ENCODE data around the gene DNM3.

Gene DNM3

DNA sequence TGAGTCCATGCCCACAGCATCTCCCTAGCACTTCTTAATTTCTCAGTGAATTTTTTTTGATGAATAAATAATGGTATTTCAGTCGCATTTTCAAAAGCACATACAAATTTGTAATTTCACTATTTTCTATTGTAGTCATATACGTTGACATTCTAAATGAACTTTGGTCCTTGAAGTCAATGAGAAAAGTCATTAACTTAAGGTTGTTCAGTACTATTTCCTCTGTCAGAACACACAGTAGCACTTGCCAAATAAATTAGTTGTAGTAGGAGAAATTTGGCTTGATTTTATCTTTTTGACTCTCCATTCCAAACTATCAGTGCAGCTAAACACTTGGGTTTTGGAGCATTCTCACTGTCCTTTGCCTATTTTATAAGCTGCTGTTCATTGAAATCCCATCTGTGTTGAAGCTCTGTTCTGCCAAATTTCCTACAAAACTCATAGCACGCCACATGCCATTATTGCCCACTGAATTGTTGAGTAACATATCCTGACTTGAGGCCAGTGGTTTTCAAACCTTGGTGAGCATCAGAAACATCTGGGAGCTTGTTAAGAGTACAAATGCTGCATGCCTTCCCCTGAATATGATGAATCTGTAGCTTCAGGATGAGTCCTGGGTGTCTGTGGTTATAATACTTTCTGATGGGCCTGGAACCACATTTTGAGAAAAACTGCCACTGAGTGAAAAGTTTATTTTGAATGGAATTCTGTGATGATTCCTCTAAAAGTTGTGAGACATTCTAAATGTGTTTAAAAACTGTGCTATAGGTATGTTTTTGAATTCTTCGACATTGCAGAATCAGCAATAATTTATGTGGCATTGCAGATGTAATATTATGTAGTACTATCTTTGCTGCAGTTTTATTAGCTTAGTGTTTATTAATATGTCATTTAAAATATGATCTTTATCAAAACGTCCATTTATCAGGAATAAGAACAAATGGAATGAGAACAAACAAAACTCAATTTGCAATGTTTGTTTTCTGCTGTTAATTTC is 78.9 kb downstream of the DNM3 start:
- no peak for DNase-seq (ENCODE audit: low read depth in 2 of 2)

- DNase-seq (ENCODE audit: low read depth in 2 of 2): no peak
Observed at GRCh38 chr1:171922999-171923398, 81.7 kb downstream of the DNM3 start.

GRCh38 chr1:171929121-171929520 is 87.8 kb downstream of the DNM3 start:
- no peak for DNase-seq (ENCODE audit: low read depth in 2 of 2)

GRCh38 chr1:171931752-171932151 is 90.5 kb downstream of the DNM3 start:
- DNase-seq (ENCODE audit: low read depth in 2 of 2): no peak

DNA sequence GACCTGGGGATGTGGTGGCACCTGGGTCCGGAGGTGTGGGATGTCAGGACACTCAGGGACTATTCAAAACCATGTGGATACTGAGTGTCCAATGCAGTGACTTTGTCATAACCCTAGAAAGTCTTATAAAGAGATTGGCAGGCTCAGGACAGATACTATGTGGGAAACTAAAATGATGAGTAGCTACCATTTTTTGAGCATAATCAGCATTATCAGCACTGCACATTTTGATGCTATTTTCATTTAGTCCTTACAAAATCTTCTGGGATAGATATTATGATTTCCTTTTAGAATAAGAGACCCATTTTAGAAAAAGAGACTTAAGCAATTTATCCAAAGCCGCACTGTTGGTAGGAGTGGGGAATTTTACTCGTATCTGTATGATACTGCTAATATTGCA is 93.4 kb downstream of the DNM3 start:
- no peak for DNase-seq (ENCODE audit: low read depth in 2 of 2)

DNA sequence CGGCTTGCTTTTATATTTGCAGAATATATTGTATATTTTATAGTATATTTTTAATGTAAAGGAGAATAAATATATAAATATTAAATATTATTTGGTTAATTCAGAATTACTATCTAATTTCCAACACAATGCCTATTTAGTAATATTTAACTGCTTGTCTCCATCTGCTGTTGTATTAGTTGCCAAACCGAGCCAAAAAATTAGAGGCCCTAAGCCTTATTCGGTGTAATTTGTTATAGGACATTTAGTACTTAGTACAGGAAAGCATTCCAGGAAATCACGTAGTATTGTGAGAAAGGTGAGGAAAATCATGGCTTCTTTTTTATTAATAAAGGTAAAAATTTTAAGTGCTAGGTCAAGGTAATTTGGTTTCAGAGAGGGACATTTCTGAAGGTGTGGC is 93.8 kb downstream of the DNM3 start:
- DNase-seq (ENCODE audit: low read depth in 2 of 2): no peak

DNA sequence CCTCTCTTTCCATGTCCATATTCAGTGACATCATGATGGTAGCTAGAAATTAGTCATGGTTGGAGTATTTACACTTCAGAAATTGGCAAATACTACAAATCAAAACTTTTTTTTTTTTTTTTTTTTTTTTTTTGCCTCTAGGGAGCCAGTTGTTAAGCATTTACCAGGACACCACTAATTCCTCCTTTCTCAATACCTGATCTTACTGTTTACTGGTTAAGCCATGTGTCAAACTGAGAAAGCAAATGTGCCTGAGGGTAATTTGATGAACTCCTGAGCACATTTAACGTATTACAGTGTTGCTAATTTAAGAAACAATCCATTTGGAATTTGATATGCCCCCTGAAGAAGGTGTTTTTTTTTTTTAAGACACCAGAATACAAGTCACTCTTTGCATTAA is 94.4 kb downstream of the DNM3 start:
- DNase-seq (ENCODE audit: low read depth in 2 of 2): no peak

GRCh38 chr1:171937938-171938337 is 96.6 kb downstream of the DNM3 start:
- DNase-seq (ENCODE audit: low read depth in 2 of 2): no peak

DNA sequence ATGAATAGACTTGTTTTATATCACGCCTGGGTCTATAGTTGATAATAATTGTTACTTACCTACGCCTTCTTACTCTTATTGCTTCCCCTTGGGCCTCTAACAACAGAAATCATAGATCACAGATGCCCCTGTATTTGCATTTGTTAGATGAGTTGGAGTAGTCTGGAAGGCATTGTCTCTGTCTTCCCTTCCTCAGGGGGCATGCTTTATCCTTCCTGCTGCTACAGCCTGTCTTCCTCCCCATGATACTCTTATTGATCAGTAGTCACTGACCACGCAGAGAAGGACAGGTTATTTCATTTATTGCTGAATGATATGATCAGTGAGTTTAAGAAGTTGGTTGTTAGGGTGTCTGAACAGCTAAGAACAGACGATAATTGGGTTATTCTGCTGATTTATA is 98.4 kb downstream of the DNM3 start:
- DNase-seq (ENCODE audit: low read depth in 2 of 2): no peak

GRCh38 chr1:171940368-171940767 is 99.1 kb downstream of the DNM3 start:
- no peak for DNase-seq (ENCODE audit: low read depth in 2 of 2)

GRCh38 chr1:171941920-171942319 is 100.6 kb downstream of the DNM3 start:
- no peak for DNase-seq (ENCODE audit: low read depth in 2 of 2)

DNA sequence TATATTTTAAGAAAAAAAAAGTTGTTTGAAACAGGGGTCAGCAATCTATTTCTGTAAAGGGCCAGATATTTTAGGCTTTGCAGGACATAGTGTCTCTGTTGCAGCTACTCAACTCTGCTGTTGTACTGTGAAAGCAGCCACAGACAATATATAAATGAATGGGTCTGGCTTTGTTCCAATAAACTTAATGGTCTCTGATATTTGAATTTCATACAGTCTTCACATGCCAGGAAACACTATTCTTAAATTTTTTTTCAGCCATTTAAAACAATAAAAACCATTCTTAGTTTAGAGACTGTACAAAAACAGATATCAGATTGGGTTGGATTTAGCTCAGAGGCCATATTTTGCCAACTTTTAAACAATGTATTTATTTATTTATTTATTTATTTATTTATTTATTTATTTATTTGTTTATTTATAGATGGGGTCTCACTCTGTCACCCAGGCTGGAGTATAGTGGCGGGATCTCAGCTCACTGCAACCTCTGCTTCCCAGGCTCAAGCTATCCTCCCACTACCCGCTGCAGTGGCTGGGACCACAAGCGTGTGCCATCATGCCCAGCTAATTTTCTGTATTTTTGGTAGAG is 102.8 kb downstream of the DNM3 start:
- DNase-seq (ENCODE audit: low read depth in 2 of 2): no peak

DNA sequence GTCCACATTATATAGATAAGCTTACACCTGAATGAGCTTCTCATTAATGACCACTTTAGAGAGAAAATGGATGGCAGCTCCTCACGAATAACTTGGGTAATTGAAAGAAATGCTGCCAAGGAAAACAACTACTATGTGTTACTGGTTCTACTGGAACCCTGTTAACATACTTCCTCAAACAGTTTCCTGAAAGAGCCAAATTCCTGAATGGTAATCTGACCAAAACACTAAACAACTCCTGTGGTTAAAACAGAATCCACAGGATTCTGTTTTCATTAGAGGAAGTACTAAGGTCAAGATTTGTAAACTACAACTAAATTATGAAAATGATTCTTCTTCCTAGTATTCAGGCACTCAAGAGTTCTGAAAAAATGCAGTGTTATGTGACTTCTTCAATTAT is 107.2 kb downstream of the DNM3 start:
- DNase-seq (ENCODE audit: low read depth in 2 of 2): no peak

GRCh38 chr1:171949316-171949715 is 108.0 kb downstream of the DNM3 start:
- no peak for DNase-seq (ENCODE audit: low read depth in 2 of 2)

GRCh38 chr1:171953835-171954234 is 112.5 kb downstream of the DNM3 start:
- no peak for DNase-seq (ENCODE audit: low read depth in 2 of 2)

- no peak for DNase-seq (ENCODE audit: low read depth in 2 of 2)
Observed at GRCh38 chr1:171954361-171954760, 113.1 kb downstream of the DNM3 start.

DNA sequence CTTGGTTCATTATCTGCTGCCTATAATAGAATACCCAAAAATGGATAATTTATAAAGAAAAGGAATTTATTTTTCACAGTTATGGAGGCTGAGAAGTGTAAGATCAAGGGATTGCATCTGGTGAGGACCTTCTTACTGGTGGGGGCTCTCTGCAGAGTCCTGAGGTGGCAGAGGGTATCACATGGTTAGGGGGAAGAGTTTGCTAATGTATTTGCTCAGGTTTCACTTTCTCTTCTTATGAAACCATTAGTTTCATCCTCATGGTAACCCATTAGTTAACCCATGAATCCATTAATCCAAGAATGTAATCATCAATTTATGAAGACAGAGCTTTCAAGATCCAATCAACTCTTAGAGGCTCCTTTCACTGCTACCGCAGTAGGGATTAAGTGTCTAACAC is 120.6 kb downstream of the DNM3 start:
- no peak for DNase-seq (ENCODE audit: low read depth in 2 of 2)

GRCh38 chr1:171963762-171964161 is 122.5 kb downstream of the DNM3 start:
- no peak for DNase-seq (ENCODE audit: low read depth in 2 of 2)

DNA sequence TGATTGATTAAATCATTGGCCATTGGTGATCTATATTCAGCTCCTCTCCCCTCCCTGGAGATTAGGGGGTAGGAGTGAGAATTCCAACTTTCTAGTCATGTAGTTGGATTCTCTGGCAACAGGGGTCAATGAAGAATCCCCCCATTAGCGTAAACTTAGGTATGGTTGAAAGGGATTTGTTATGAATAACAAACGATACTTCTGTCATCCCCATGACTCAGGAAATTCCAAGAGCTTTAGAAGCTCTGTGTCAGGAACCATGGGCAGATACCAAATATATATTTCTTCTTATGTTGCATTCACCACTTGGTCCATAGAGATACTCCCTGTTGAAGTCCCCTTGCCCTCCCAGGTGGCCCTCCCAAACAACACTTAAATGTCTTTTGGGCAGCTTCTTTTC is 124.5 kb downstream of the DNM3 start:
- no peak for DNase-seq (ENCODE audit: low read depth in 2 of 2)

DNA sequence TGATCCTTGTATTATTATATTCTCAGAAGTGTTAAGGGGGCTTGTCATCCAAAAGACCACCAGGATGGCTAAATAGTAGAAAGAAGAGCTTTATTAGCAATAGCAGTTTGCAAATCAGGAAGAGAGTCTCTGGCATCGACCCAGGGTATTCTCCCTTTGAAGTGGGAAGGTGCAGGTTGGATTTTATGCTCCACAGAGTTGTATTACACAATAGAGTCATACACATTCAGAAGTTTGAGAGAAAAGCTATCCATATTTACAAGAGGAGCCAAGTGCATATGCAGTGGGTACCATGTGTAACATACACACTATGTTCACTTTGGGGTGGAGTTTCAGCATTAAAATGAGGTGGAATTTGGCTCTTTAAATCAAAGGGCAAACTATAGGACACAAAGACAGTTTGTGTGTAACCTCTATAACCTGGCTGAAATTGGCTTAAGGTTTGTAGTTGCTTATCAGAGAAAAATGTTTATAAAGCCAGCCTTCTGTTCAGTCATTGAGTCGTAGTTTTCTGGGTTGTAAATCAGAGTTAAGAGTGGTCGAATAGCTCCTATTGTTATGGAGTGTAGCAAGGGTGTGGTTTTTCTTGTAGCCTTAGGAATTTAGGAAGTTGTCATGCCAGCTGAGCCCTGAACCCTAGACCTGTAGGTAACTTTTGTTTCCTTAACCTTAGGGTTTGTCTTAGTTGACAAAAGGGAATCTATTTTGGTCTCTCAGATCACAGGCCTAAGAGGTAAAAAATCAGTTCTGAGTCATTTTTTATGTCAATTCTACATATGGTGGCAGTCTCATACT is 125.3 kb downstream of the DNM3 start:
- no peak for DNase-seq (ENCODE audit: low read depth in 2 of 2)

- DNase-seq (ENCODE audit: low read depth in 2 of 2): no peak
Observed at GRCh38 chr1:171969226-171969625, 127.9 kb downstream of the DNM3 start.

DNA sequence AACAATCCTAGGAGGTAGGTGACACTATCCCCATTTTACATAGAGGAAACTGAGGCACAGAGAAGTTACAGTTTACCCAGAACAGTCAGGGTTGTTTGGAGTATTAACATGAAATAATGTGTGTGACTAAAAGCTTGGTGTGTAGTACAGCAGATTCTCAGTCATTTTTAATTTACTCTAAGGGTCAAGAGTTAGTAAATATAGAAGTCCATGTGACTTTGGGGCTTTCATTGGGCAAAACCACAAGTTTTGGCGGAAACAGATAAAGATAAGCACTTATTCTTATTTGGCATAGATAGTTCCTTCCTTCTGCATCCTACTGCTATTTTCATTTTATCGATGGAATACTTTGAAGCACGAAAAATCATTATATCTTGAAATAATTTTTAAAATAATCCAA is 128.5 kb downstream of the DNM3 start:
- DNase-seq (ENCODE audit: low read depth in 2 of 2): no peak

DNA sequence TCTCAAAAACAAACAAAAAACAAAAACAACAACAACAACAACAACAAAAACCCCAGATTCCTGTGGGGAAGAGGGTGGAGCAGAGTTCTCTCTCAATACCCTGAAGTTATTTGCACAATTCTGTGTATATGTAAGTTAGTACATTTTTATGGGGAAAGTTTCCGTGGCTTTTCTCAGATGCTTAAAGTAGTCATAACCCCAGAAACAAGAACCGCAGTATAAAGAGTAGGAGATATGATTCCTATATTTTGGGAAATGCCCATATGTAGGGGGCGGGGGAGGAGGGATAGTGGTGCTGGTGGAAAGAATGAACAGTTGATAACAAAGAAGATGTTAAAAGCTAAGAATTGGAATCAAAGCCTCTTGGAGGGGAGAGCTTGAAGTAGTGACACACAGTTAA is 131.5 kb downstream of the DNM3 start:
- DNase-seq (ENCODE audit: low read depth in 2 of 2): no peak

Measured in stimulated activated CD8-positive, alpha-beta memory T cell treated with anti-CD3 and anti-CD28 coated beads, Interleukin-15, amount 100 ng/mL, for 4 hours (primary cell).